CD4-positive, alpha-beta T cell treated with Interleukin-2 at 100 ng/mL for 4 hours (primary cell): ENCODE measurements around the gene PELI2.

Experiments
- DNase-seq: peaks from one replicate; pipeline ENCODE4 v3.0.0-alpha.2; 2020; ENCODE audit warnings: low spot score

The PELI2 gene

DNA sequence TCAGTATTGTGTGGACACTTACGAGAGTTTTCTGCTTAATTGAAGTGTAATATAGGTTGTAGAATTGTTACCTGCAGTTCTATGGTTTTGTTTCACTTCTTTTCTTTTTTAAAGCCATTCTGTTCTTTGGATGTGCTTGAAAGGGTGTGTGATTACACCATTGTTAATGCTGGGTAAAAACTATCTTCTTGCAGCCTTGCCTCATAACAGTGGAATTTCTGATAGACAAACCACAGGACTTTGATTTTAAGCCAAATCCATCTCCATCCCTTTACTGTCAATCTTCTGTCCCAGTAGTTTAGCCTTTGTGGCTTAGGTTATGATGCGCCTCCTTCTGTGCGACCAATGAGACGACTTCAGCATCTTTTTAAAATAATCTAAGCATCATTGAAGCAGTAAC is 182.3 kb downstream of the PELI2 start:
- DNase-seq: no peak

DNA sequence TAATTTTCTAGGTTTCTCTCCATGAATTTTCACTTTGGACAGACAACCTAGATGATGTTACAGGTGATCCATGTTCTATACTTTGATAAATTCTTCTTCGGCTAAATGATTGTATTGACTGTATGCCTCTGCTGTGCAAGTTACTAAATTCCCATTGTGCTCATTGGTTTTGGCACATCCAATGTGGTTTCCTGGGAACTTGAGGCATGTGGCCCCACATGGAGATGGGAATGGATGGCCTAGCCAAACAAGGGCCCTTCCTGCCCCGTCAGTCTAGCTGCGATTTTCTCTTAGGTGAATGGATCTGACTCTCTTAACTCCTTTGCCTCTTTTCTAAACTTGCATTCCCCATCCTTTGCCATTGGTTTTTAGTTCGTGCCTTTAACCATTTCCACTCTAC is 186.2 kb downstream of the PELI2 start:
- DNase-seq: no peak

DNA sequence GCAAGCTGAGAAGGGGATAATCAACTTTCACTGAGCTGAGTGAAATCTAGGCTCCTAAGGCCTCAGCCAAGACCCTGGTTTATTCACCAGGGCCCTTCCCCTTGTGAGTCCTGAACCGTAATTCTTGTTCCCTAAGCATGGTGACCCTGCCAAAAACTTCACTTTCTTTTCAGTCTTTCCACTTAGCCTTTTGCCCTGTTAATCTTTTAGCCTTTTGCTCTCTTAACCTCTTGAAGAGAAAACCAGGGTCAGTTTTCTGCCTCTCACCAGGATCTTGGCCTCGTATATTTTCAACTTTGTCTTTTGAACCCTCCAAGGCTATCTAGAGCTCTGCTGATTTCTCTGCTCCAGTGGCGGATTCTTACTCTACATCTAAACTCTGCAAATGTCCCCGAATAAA is 191.0 kb downstream of the PELI2 start:
- no peak for DNase-seq

DNA sequence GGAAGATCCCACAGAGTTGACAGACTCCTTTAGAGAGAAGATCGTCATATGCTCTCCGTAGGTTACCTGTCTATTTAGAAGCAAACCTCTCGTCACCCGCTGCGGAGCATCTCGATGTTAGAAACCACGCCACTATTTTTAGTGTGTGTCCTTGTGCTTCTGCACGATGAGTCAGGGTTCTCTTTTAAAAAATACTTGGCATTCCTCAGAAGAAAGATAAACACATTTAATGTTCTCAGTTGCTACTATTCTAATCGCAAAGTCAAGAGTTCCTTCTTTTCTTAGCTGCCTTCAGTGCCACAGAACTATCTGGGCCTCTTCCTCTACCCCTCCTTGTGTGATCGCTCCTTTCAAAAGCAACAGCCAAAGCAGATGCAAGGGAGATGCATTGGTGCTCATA is 192.4 kb downstream of the PELI2 start:
- no peak for DNase-seq

DNA sequence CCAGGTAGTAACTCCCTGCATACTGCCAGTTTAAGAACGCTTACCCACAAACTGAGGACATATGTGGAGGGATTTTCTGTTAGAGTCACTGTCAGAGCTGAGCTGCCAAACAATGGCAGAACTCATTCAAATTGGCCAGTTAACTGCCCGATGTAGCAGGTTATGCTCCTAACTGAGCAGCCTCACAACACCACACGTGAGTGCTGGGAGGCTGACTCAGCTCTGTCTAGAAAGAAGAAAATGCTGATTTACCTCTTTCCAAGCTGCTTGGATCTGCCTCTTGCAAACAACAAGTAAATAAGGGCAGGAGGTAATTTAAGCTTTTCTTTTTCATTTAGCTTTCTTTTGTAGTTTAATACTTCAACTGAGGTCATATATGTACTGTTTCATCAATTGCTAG is 195.6 kb downstream of the PELI2 start:
- no peak for DNase-seq

DNA sequence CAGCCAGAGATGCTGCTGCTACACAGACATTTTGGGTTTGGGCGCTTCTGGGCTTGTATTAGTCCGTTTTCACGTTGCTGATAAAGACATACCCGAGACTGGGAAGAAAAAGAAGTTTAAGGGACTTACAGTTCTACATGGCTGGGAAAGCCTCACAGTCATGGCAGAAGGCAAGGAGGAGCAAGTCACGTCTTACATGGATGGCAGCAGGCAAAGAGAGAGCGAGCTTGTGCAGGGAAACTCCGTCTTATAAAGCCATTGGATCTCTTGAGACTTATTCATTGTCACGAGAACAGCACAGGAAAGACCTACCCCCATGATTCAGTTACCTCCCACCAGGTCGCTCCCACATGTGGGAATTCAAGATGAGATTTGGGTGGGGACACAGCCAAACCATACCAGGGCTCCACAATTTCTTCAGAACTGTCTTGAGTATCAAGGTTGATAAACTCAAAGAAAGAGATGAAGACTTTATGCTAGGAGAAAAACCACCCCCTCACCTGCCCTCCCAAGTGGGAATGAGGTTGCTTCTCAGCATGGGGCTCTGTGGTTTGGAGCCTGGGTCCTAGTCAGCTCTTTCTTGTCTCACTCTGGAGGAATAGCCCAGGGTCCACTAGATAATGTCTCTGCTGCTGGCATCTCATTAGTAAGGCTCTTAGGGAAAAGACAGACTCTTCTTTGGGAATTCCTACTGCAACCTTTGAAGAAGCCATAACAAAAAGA is 200.3 kb downstream of the PELI2 start:
- DNase-seq: no peak

DNA sequence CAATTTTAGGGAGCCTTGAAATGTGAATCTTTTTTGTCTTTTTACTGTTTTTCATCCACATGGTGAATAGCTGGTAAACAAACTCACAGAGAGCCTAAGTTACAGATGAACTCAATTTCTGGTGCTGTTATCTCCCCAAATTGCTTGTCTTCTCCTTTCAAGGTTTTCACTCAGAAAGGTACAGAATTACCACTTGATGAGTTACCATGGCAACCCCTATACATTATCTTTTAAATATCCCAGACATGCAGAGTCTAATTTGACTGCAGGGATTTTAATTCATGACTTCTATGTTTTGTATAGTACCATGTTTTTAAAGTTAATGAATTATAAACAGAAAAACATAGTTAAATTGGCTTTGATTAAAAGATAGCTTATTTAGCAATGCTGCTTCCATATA is 203.7 kb downstream of the PELI2 start:
- DNase-seq: no peak

DNA sequence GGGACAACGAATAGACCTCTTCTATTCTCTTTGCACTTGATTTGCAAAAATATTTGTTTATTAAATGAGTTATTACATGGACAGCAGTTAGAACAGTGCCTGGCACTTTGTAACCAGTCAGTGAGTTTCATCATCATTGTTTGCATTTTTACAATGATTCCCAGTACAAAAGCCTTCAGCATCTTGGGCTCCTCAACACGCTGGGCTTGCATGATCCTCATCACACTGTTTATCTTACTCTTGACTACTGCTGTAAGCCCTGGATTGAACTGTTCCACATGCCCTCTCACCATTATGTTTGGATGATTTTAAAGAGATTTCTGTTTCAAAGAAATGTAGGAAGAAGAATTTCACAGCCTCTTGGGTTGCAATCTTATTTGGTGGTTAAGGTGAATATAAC is 204.3 kb downstream of the PELI2 start:
- DNase-seq: no peak

DNA sequence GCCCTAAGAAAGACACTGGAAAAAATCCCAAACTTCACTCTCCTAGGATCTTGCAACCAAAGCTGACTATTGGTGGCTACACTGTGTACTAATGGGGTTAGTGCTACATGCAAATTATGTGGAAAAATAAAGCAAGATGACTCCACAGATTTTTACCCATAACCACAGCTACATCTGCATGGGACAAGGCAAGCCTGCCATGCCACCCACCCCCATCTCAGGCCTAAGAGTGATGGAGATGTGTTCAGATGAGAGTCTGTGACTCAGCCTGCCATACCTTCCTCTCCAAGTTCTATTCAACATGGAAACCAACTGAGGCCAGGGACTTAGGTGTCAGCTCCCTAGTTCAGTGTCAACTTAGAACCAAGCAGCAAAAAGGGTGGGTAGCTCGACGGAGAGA is 206.2 kb downstream of the PELI2 start:
- no peak for DNase-seq

DNA sequence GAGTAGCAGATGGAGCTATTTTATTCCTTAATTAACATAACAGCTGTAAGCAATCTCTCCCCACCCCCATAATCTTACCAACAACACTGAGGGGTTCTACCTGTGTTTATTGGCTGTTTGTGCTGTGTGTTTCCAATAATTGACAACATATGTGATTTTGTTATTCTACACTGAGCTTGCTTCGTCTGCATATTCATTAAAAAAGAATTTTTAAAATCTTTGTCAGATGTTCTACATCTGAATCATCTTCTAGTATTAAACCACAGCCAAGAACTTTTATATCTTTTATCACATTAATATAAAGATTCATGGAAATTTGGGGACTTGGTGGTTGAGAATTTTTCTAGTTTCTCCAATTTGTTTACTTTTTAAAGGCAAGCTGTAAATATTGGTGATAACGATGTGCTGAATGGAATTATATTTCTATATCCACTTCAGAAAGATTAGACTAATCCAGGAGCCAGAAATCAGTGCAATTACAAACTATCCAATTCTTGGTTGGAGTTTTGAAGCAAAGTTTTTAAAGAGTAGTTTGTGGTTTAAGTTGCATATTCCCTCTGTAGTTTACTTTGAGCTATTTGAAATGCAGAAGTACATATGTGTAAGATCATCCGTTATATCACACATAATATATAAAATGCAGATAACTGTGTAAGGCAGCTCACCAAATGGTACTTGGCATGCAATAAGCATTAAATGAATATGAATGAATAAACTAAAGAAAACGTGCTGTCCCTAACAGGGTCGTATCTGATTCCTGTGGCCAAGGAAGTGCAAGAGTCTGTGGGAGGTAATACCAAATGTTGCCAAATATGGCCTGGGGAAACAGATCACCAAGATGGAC is 206.9 kb downstream of the PELI2 start:
- DNase-seq: no peak

DNA sequence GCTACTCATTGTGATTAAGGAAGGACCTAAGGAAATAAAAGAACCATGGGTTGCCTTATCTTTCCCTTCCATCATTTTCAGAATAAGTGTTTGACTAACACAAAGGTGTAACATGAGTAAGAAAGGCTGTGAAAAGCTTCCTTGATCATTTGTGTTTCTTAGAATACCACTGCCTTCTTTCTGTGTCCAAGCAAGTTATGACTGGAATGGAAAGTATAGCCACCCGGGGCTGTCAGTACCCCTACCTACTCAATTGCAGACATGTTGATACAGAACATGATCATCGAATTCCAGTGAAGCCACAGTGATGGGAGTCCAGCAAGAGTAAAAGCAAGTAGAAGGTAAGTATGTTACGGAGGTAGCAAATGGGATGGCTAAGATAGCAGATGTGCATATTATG is 209.8 kb downstream of the PELI2 start:
- DNase-seq: no peak

DNA sequence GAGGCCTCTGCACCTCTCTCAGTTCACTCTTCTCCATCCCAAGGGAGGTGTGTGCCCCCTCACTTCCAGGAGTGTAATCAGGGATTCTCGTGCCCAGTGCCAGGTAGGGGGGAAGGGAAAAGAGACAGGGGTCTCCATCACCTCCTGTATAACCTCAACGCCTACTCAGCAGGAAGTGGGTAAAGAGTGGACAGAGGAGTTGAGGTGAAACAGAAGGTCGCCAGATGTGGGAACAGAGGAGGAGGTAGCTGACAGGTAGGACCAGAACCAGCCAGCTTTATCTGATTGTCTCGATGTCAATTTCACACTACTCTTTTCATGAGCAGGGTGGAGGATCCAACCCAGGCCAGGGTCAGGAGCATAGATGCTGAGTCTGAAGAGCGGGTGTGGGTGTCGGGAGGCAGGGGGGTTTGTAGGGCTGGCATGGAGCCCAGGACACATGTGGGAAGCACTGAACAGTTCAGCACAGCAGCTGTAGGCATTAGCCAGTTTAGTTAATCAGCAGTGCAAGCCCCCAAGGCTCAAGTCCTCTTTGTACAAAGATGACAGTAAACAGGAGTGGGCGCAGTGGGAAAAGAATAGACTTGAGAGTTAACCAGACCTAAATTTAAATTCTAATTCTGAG is 213.5 kb downstream of the PELI2 start:
- no peak for DNase-seq

DNA sequence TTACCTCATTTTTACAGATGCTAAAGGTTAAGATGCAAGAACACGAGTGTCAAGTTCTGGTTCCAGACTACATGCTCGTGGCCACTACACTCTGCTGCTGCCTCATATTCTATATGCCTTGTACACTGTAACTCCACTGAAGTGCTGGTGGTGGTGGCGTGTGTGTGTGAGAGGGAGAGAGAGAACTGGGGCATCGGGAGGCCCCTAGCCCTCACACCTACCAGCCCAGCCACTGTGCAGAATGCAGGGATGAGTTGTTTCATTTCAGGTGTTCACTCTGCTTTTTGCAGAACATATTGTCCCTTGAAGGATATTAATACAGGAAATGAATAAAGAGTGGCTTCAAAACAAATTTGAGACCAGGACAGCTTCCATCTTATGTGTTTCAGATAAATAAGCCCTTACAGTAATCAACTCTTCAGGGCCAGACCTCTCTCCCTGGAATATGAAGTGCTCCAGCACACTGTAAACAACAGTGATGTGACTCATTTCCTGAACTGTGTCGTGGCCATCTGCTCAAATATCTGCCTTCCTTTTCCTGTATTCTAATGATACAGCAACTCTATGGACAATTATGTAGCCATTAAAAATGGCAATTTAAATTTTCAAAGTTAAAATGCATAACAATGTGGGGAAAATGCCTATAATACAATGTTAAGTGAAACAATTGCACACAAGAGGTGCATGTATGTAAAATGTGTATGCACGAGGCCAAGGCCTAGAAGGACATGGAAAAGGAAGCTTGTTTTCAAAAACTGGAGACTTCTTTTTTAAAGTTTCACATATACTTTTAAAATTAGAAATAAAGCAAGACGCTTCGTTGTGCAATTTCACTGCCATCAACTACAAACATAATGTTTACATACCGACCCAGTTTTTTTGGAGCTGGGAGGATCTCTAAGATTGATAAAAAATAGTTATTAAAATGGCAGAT is 215.4 kb downstream of the PELI2 start:
- DNase-seq: no peak

DNA sequence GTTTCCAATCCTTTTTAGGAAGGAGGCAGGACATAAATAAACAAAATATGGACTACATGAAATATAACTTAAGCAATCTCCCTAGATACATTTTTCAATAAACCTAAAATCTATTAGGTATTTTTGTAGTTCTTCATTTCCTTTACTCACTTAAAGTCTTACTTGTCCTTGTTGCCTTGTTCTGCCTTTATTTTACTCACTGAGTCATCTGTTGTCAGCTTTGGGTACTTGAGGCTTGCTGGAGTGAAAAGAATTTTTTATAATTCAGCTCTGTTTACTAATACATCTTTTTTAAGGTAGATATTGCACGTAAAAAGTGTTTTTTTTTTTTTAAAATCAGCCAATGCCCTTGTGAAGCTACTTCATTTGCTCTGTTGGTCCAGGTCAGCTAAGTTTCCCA is 216.2 kb downstream of the PELI2 start:
- no peak for DNase-seq

DNA sequence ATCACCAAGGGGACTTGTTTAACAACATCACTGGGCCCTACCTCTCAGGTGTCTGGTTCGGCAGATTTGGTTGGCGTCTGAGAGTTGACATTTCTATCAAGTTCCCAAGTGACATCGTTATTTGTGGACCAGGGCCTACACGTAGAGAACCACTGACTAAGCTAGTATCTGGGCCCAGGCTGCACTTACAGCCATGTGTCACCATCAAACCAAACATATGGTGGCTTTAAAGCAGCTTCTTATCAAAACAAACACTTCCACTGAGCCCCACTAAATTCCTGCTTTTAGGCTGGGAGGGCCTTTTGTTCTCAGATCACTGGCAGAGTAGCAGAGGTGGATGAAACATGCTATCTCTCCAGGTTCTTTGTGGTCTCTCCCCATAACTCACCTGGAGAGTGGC is 220.5 kb downstream of the PELI2 start:
- no peak for DNase-seq

DNA sequence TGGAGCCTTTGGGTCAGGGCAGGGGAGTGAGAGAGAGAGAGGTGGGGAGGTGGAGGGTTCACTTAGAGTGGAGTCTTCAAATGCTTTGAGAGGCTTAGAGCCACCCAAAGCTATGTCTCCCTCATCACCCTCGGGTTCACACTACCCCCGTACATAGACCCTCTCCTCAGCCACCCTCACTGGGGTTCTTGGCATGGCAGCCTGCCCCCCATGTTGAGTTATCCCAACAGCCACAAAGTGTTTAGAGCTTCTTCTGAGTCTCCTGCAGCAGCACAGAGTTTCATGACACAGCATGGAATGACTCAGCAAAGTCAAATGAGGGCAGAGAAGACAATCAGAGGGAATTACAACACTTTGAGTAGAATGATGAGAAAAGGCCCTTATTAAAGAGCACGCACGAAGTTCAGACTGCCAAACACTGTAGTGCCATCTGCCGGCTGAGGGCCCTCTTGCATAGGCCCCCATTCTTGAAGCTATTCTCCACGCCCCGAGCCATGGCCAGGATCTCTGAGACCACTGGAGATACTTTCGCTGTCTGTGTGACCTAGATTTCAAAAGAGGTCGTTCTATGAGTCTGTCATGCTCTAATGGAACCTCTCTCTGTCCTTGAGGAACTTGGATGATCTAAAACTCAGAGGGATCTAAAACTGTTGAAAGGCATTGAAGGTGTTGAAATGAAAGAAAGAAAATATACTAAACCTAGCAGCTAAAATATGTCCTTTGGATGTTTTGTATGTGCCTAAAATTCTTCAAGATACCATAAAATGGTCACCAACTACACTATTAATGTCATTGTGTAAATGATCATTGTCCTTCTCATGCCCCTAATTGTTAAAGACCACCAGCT is 221.9 kb downstream of the PELI2 start:
- DNase-seq: peak; percentile 34

DNA sequence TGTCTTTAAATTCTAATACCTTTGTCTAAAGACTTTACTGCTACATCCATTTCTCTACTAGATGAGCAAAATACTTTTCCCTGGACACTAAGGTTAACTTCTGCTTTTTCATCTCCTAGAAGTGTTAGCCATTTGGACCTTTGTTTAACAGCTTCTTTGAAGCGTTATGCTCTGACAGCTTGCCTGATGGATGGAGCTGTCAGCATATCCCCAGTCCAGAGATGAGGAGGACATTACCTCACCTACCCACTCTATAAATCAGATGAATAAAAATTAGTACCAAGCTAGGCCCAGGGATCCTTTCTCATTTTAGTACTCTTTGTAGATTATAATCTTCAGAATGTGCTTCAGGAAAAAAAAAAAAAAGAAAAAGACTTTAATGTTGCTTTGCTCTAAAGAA is 222.7 kb downstream of the PELI2 start:
- no peak for DNase-seq

DNA sequence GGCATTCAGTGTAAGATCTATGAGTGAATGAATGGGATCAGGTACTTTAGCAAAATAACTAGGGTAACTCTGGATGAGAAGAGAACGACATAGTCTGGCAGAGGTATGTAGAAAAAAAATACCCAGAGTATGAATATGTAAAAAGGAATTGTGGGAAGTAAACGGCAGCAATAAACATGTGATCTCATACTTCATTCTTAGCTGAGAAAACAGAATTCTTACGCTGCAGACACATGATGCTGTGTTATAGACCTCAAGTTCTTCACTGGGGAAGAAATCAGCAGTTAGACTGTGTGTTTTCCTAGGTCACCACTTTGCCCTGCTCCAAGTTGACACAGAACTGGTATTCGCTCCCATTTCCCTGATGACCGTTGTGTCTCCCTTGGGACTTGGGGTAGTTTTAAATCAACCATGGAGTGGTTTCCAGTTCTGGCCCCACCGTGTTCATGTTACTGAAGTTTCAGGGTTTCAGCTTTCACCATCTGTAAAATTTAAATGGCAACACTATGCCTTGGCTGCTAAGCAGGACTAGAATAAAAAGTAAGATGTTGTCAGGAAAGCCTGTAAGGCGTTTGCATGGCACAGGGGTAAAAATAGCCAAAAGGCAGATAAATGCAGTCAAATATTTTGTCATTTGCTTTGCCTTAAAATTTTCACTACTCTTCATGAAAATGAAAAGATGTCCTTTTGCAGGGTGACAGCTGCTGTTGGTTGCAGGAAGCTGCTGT is 223.7 kb downstream of the PELI2 start:
- no peak for DNase-seq

DNA sequence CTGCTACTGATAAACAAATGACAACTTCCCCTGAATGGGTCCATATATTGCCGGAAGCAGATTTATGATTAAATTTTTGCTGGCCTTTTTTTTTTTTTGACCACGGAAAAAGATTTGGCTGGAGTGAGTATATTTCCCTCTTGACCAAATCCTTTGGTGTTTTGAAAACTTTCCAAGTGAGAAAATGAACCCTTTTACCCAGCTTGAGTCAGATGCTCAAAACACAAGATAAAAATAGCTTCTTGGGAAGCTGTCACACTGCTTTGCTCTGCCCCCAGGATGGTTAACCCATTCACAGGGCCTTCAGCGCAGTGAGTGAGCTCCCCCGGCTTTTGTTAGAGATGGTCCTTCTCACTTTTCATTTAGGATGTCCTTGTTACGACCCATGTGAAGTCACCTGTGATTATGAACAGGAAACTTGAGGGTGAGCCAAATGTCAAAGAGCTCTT is 224.3 kb downstream of the PELI2 start:
- DNase-seq: no peak

DNA sequence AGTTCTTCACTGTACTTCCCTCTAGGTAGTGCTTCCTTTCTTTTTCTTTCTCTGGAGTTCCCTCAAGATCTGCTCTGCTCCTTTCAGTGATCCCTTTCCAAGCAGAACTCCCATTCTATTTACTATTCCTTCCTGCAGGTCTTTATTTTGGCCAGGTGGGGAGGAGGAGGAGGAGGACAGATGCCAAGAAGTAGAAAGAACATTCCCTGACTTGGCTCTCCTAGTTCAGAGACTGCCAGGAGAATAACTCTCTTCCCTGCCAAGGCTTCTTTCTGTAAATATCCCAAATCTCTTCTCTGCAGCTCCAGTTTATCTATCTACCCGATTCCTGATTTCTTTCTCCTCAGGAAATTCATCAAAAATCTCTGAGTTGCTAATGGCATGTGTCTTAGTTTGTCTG is 231.7 kb downstream of the PELI2 start:
- DNase-seq: no peak
